Left lung (tissue), 10 donors: ENCODE data around the gene CAMTA2. TPM values are rescaled to one million over a fixed set of nuclear protein-coding genes. Genes with fewer than 3 reads are reported as not detected.
A peak's percentile ranks its signal among the peaks of the same experiment; 100 is the strongest.

Source experiments
- ATAC-seq: fragments of 200-7000 bp; cut with Tn5 transposase; one replicate; pipeline ENCODE4 v1.9.1; 2020; ENCODE audit warnings: moderate library complexity
- DNase-seq, 4 donors: peaks; one replicate each; pipeline ENCODE4 v3.0.0-alpha.2; 2013 to 2020
- H3K27ac ChIP-seq, 2 donors: fragments of 200-600 bp; sonication (generic) in 1 of 2; one replicate each; pipeline versions ENCODE4 v1.5.0 to v1.8.0; 2020 to 2021
- H3K27me3 ChIP-seq, 2 donors: fragments of 200-600 bp; sonication (generic) in 1 of 2; one replicate each; pipeline versions ENCODE4 v1.5.0 to v1.8.0; 2020 to 2021
- H3K36me3 ChIP-seq, 2 donors: fragments of 200-600 bp; sonication (generic) in 1 of 2; one replicate each; pipeline versions ENCODE4 v1.5.0 to v1.8.0; 2020 to 2021
- H3K4me1 ChIP-seq, 2 donors: fragments of 200-600 bp; one replicate each; pipeline ENCODE4 v1.8.0; 2021
- H3K4me3 ChIP-seq, 2 donors: fragments of 200-600 bp; sonication (generic) in 1 of 2; one replicate each; pipeline versions ENCODE4 v1.5.0 to v1.8.0; 2020 to 2021; ENCODE audit warnings: mild to moderate bottlenecking in 1 of 2
- H3K9me3 ChIP-seq, 2 donors: fragments of 200-600 bp; sonication (generic) in 1 of 2; one replicate each; pipeline versions ENCODE4 v1.5.0 to v1.8.0; 2020 to 2021
- CTCF ChIP-seq, 2 donors: fragments of 200-600 bp; sonication (generic) in 1 of 2; IDR thresholded peaks; one replicate each; pipeline versions ENCODE4 v1.5.0 to v1.8.0; 2021; ENCODE audit warnings: antibody characterized with exemption in 2 of 2
- intact Hi-C, 2 donors: fragments of 100-400 bp; cut with DNase I; formaldehyde crosslinking; loops; one replicate each; pipeline versions ENCODE4 v1.11.2 to v1.14.2; 2022
- polyA plus RNA-seq, 6 donors: library from polyadenylated mRNA; unstranded; fragments of 120-200 nt; gene quantifications; one replicate each; pipeline ENCODE4 v1.2.1, GENCODE V29; 2013; ENCODE audit not compliant: insufficient read length in 6 of 6
- total RNA-seq, 2 donors: library from RNA; stranded (reverse); fragmentation: NEBNext Ultra II Directional; extraction: Animal tissue kit (Norgen Biotek cat#: 25700); gene quantifications; one replicate each; pipeline ENCODE4 v1.2.1, GENCODE V29; 2021
- donor health status: DM: no; HTN: yes; CAD: no.
- donor health status: DM: no; HTN: no; CAD: no.

The CAMTA2 gene
- total and polyA plus RNA-seq, 8 donors = 28.6 to 64.9 (median 34.6) TPM

GRCh38 chr17:4935650-4936049 is 51.8 kb downstream of the CAMTA2 start:
- no peaks in the 10 kb centered on the region for H3K9me3 ChIP-seq
- intact Hi-C loops = no loop called here
- DNase-seq (peak in 1 of 4 donors; percentile 13), ATAC-seq (no peak)
- no peak for TF ChIP-seq CTCF (IDR thresholded peaks at IDR 0.05)
- H3K36me3 ChIP-seq = peaks cover 0 to 26% of the 10 kb centered on the region in 2 donors
- peaks cover 17 to 23% of the 10 kb centered on the region in 2 donors for H3K4me1 ChIP-seq
- H3K4me3 ChIP-seq = no peak overlapping the region
- no peak overlapping the region for H3K27ac ChIP-seq
- no peaks in the 10 kb centered on the region for H3K27me3 ChIP-seq

- no peaks in the 10 kb centered on the region for H3K9me3 ChIP-seq
- no peak for TF ChIP-seq CTCF (IDR thresholded peaks at IDR 0.05)
- peak in 3 of 4 donors; percentile 15 to 78 (median 46) for DNase-seq
- no peak overlapping the region for H3K4me3 ChIP-seq
- ATAC-seq = peak; percentile 38
- peaks cover 17 to 23% of the 10 kb centered on the region in 2 donors for H3K4me1 ChIP-seq
- intact Hi-C loops = no loop called here
- peaks cover 0 to 26% of the 10 kb centered on the region in 2 donors for H3K36me3 ChIP-seq
- no peaks in the 10 kb centered on the region for H3K27me3 ChIP-seq
- H3K27ac ChIP-seq = no peak overlapping the region
These were observed 53.1 kb downstream of the CAMTA2 start for GRCh38 chr17:4934173-4934979.

GRCh38 chr17:4933646-4934045 is 53.8 kb downstream of the CAMTA2 start:
- peak in 1 of 4 donors; percentile 37 for DNase-seq
- Histone ChIP-seq H3K4me3 (no peak overlapping the region), H3K4me1 (peaks cover 11 to 16% of the 10 kb centered on the region in 2 donors), H3K9me3 (no peaks in the 10 kb centered on the region), H3K27me3 (no peaks in the 10 kb centered on the region), H3K27ac (no peak overlapping the region), H3K36me3 (peaks cover 0 to 26% of the 10 kb centered on the region in 2 donors)
- intact Hi-C loops = no loop called here
- TF ChIP-seq CTCF (IDR thresholded peaks at IDR 0.05) = no peak
- no peak for ATAC-seq

GRCh38 chr17:4932756-4933155 is 54.7 kb downstream of the CAMTA2 start:
- Histone ChIP-seq H3K4me1 (peaks cover 7 to 8% of the 10 kb centered on the region in 2 donors), H3K27ac (no peak overlapping the region), H3K36me3 (peaks cover 0 to 19% of the 10 kb centered on the region in 2 donors), H3K9me3 (no peaks in the 10 kb centered on the region), H3K4me3 (no peak overlapping the region), H3K27me3 (no peaks in the 10 kb centered on the region)
- no peak for TF ChIP-seq CTCF (IDR thresholded peaks at IDR 0.05)
- DNase-seq (peak in 1 of 4 donors; percentile 62), ATAC-seq (no peak)
- intact Hi-C loops = no loop called here

GRCh38 chr17:4931963-4932362 is 55.5 kb downstream of the CAMTA2 start, which contains the start of gene GP1BA:
Gene GP1BA, plus strand, starts transcription at chr17:4932277. Its CDS starts 328 bp downstream, at chr17:4932605.
- Histone ChIP-seq H3K27me3 (no peaks in the 10 kb centered on the region), H3K9me3 (no peaks in the 10 kb centered on the region), H3K27ac (no peak within 1 kb of the TSS), H3K4me3 (no peak within 1 kb of the TSS), H3K4me1 (peaks cover 7 to 8% of the 10 kb centered on the region in 2 donors), H3K36me3 (peaks cover 0 to 11% of the 10 kb centered on the region in 2 donors)
- intact Hi-C loops = no loop called here
- peak in 1 of 4 donors; percentile 37 for DNase-seq
- ATAC-seq = no peak
- TF ChIP-seq CTCF (IDR thresholded peaks at IDR 0.05) = no peak
